IMR-90 (cell line): ENCODE measurements around the gene C19orf25. TPM values are rescaled to one million over a fixed set of nuclear protein-coding genes. Genes with fewer than 3 reads are reported as not detected.

ENCODE experiments used
- ATAC-seq: fragments of 200-7000 bp; cut with Tn5 transposase; 2 replicates; pipeline ENCODE4 v1.9.1; 2020; ENCODE audit warnings: low read depth, mild to moderate bottlenecking, moderate library complexity
- BruUV-seq: library from RNA; stranded (reverse); fragments of 400-500 nt; replicated peaks from 2 replicates; lab custom pipeline; 2021; lab: Mats Ljungman, UMichigan
- CTCF ChIA-PET: fragments of 300-600 bp; formaldehyde crosslinking; extraction: SDS; loops from one replicate; lab custom pipeline; 2021; ENCODE audit warnings: antibody characterized with exemption; lab: Yijun Ruan, JAX
- POLR2A ChIA-PET: fragments of 300-600 bp; sonication (Branson Sonifier 250); formaldehyde crosslinking; loops from one replicate; lab custom pipeline; 2022; ENCODE audit warnings: antibody characterized with exemption; ENCODE audit not compliant: unreplicated experiment; lab: Charles Lee
- DNase-seq: peaks from one replicate; pipeline ENCODE4 v3.0.0; 2013
- H2AFZ ChIP-seq: replicated peaks from 2 replicates; pipeline ENCODE3; 2013; ENCODE audit warnings: low read length, mild to moderate bottlenecking; ENCODE audit not compliant: poor library complexity
- H2AK5ac ChIP-seq: 2 replicates; pipeline ENCODE4 v1.6.1; 2013; ENCODE audit warnings: low read depth, low read length, inconsistent platforms
- H2AK9ac ChIP-seq: replicated peaks from 2 replicates; pipeline ENCODE3; 2013; ENCODE audit warnings: mild to moderate bottlenecking, low read depth, low read length, moderate library complexity; ENCODE audit not compliant: poor library complexity
- H2BK120ac ChIP-seq: 2 replicates; pipeline ENCODE4 v1.6.1; 2013; ENCODE audit warnings: low read depth, low read length, inconsistent platforms
- H2BK15ac ChIP-seq: 3 replicates; pipeline ENCODE4 v1.6.1; 2013; ENCODE audit warnings: low read depth, low read length, inconsistent platforms
- H2BK20ac ChIP-seq: 2 replicates; pipeline ENCODE4 v1.6.1; 2013; ENCODE audit warnings: low read depth, mild to moderate bottlenecking, inconsistent platforms, low read length, moderate library complexity
- H2BK5ac ChIP-seq: 2 replicates; pipeline ENCODE4 v1.6.1; 2013; ENCODE audit warnings: mild to moderate bottlenecking, low read depth, low read length, inconsistent platforms; ENCODE audit not compliant: poor library complexity, severe bottlenecking
- H3K14ac ChIP-seq: replicated peaks from 2 replicates; pipeline ENCODE4 v1.6.1; 2013; ENCODE audit warnings: low read depth, low read length, inconsistent platforms
- H3K18ac ChIP-seq: 2 replicates; pipeline ENCODE4 v1.6.1; 2013; ENCODE audit warnings: low read depth, low read length, control low read depth
- H3K23ac ChIP-seq: 2 replicates; pipeline ENCODE4 v1.6.1; 2013; ENCODE audit warnings: low read depth, low read length, inconsistent platforms
- H3K27ac ChIP-seq: 2 replicates; pipeline ENCODE4 v1.5.1; 2013; ENCODE audit warnings: mild to moderate bottlenecking, control low read depth, low read length; ENCODE audit not compliant: insufficient read depth
- H3K27me3 ChIP-seq: 2 replicates; pipeline ENCODE4 v1.6.1; 2013; ENCODE audit warnings: low read length; ENCODE audit not compliant: control insufficient read depth, insufficient read depth
- H3K36me3 ChIP-seq: 2 replicates; pipeline ENCODE4 v1.6.1; 2013; ENCODE audit warnings: low read length, mixed read lengths; ENCODE audit not compliant: control insufficient read depth, insufficient read depth
- H3K4ac ChIP-seq: 2 replicates; pipeline ENCODE4 v1.6.1; 2013; ENCODE audit warnings: low read depth, low read length, inconsistent platforms
- H3K4me1 ChIP-seq: 2 replicates; pipeline ENCODE4 v1.6.1; 2013; ENCODE audit warnings: low read length, mixed read lengths; ENCODE audit not compliant: control insufficient read depth, insufficient read depth
- H3K4me2 ChIP-seq: 2 replicates; pipeline ENCODE4 v1.6.1; 2013; ENCODE audit warnings: low read depth, mild to moderate bottlenecking, control low read depth, low read length, moderate library complexity
- H3K4me3 ChIP-seq: 2 replicates; pipeline ENCODE4 v1.5.1; 2013; ENCODE audit warnings: low read depth, mild to moderate bottlenecking, control low read depth, low read length, moderate library complexity; ENCODE audit not compliant: insufficient read depth
- H3K56ac ChIP-seq: 2 replicates; pipeline ENCODE4 v1.6.1; 2013; ENCODE audit warnings: low read length, inconsistent platforms; ENCODE audit not compliant: insufficient read depth; ENCODE audit errors: extremely low read depth
- H3K79me1 ChIP-seq, 2 experiments: 2 replicates each; pipeline ENCODE4 v1.6.1; 2013; ENCODE audit warnings: low read length in 2 of 2, inconsistent platforms in 1 of 2, low read depth in 1 of 2
- H3K9ac ChIP-seq: 2 replicates; pipeline ENCODE4 v1.6.1; 2013; ENCODE audit warnings: low read depth, low read length, control low read depth
- H3K9me1 ChIP-seq: 2 replicates; pipeline ENCODE4 v1.6.1; 2013; ENCODE audit warnings: low read length, inconsistent platforms; ENCODE audit not compliant: insufficient read depth
- H3K9me3 ChIP-seq: 2 replicates; pipeline ENCODE4 v1.6.1; 2013; ENCODE audit warnings: low read length; ENCODE audit not compliant: control insufficient read depth, insufficient read depth
- H4K20me1 ChIP-seq: 2 replicates; pipeline ENCODE4 v1.6.1; 2013; ENCODE audit warnings: low read length, inconsistent platforms; ENCODE audit not compliant: insufficient read depth
- H4K5ac ChIP-seq: 2 replicates; pipeline ENCODE4 v1.6.1; 2013; ENCODE audit warnings: mild to moderate bottlenecking, low read depth, low read length, control low read depth
- H4K8ac ChIP-seq, 2 experiments: 2 replicates each; pipeline ENCODE4 v1.6.1; 2013; ENCODE audit warnings: low read depth in 2 of 2, low read length in 2 of 2, control low read depth in 1 of 2, inconsistent platforms in 1 of 2
- H4K91ac ChIP-seq: 2 replicates; pipeline ENCODE4 v1.6.1; 2013; ENCODE audit warnings: low read depth, low read length, inconsistent platforms; ENCODE audit not compliant: insufficient read depth
- BHLHE40 ChIP-seq: fragments of 150-350 bp; IDR thresholded peaks from 2 replicates; pipeline ENCODE4 v1.6.1; 2016; ENCODE audit warnings: mild to moderate bottlenecking, low read depth, low read length
- CEBPB ChIP-seq: IDR thresholded peaks from 2 replicates; pipeline ENCODE4 v1.6.1; 2012; ENCODE audit warnings: low read depth, low read length, improper control_type of control experiment
- CHD1 ChIP-seq: IDR thresholded peaks from 2 replicates; pipeline ENCODE4 v1.6.1; 2012; ENCODE audit warnings: low read depth, low read length, improper control_type of control experiment
- FOS ChIP-seq: fragments of 150-350 bp; IDR thresholded peaks from 2 replicates; pipeline ENCODE4 v1.6.1; 2016; ENCODE audit warnings: low read depth, low read length
- MAZ ChIP-seq: IDR thresholded peaks from 2 replicates; pipeline ENCODE4 v1.6.1; 2012; ENCODE audit warnings: low read depth, mild to moderate bottlenecking, low read length, improper control_type of control experiment, moderate library complexity, borderline replicate concordance
- MXI1 ChIP-seq: IDR thresholded peaks from 2 replicates; pipeline ENCODE4 v1.6.1; 2012; ENCODE audit warnings: low read depth, mild to moderate bottlenecking, low read length, moderate library complexity, borderline replicate concordance
- NFE2L2 ChIP-seq: fragments of 150-350 bp; IDR thresholded peaks from 2 replicates; pipeline ENCODE4 v1.6.1; 2016; ENCODE audit warnings: low read depth, mild to moderate bottlenecking, low read length
- POLR2A ChIP-seq: IDR thresholded peaks from 2 replicates; pipeline ENCODE4 v1.6.1; 2012; ENCODE audit warnings: mild to moderate bottlenecking, low read depth, low read length
- RAD21 ChIP-seq: IDR thresholded peaks from 2 replicates; pipeline ENCODE4 v1.6.1; 2012; ENCODE audit warnings: low read length, improper control_type of control experiment
- RCOR1 ChIP-seq: IDR thresholded peaks from 2 replicates; pipeline ENCODE4 v1.6.1; 2012; ENCODE audit warnings: mild to moderate bottlenecking, low read length, improper control_type of control experiment; ENCODE audit not compliant: insufficient replicate concordance
- RFX5 ChIP-seq: IDR thresholded peaks from 2 replicates; pipeline ENCODE4 v1.8.0; 2012; ENCODE audit warnings: low read depth, mild to moderate bottlenecking, low read length, moderate library complexity
- SMC3 ChIP-seq: fragments of 150-350 bp; IDR thresholded peaks from 2 replicates; pipeline ENCODE4 v1.6.1; 2016; ENCODE audit warnings: low read depth, mild to moderate bottlenecking, antibody characterized with exemption, low read length, moderate library complexity
- WGBS, 2 experiments: methylation state at CpG; one replicate each; pipeline versions ENCODE4 v1.1.5 to v1.1.7; 2013; ENCODE audit warnings: missing lambda C conversion rate in 2 of 2; ENCODE audit not compliant: insufficient read length in 1 of 2; ENCODE audit errors: extremely low coverage in 2 of 2; 5-methylcytosine and 5-hydroxymethylcytosine counted together
- dilution Hi-C: fragments of 300-500 bp; cut with HindIII; formaldehyde crosslinking; loops from one replicate; pipeline ENCODE4 v1.14.3; 2018; ENCODE audit warnings: low sequenced_read_pairs; ENCODE audit not compliant: unreplicated experiment
- in situ Hi-C: fragments of 300-500 bp; cut with MboI; formaldehyde crosslinking; loops from 3 replicates; pipeline ENCODE4 v1.14.3; 2019; ENCODE audit warnings: low sequenced_read_pairs, inconsistent platforms, mixed read lengths
- intact Hi-C: fragments of 100-400 bp; cut with micrococcal nuclease; formaldehyde crosslinking; loops from 2 replicates; pipeline ENCODE4 v1.10.0; 2022
- polyA plus RNA-seq, 3 experiments: library from polyadenylated mRNA; depleted of rRNA; stranded (reverse); fragments of >200 nt; gene quantifications; 2 replicates each; pipeline ENCODE4 v1.2.3, GENCODE V29; 2012; ENCODE audit warnings: low replicate concordance in 1 of 3
- total RNA-seq: library from RNA; depleted of rRNA; stranded (reverse); fragments of >200 nt; gene quantifications from 2 replicates; pipeline ENCODE4 v1.2.3, GENCODE V29; 2012
- TF ChIP-seq, protein P1 (sequence below): fragments of 150-350 bp; IDR thresholded peaks from 2 replicates; pipeline ENCODE4 v1.6.1; 2017; ENCODE audit warnings: mild to moderate bottlenecking, antibody characterized with exemption, low read length, low read depth
- TF ChIP-seq, protein P2 (sequence below): conservative IDR thresholded peaks from 2 replicates; pipeline ENCODE4 v1.5.1; 2012; ENCODE audit warnings: mild to moderate bottlenecking, low read depth, low read length, improper control_type of control experiment

Gene C19orf25
- total and polyA plus RNA-seq, 2 of the 4 experiments (the other 2 are of a cell fraction), result 10.4 to 34.9 TPM

DNA sequence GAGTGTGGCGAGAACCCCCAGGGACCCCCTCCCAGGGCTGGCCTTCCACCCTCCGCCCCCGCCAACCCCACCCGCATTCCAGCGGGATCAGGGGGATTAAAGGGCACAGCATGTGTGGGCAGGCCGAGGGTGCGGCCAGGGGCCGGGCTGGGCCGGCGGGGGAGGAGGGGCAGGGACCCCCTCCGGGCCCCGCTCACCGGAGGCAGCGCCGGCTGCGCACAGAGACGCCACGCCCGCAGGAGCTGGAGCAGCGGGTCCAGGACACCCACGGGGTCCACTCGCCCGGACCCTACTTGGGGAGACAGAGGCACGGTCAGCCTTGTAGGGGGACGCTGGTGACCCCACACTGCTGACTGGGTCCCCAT lies 31.4 kb upstream of the C19orf25 start:
- dilution Hi-C loops, result no loop called here
- Histone ChIP-seq H3K9me3 (no peaks in the 10 kb centered on the region), H2AFZ (no peak overlapping the region), H3K9me1 (no peaks in the 10 kb centered on the region; the same call in 1 of the 2 replicates), H4K20me1 (peaks cover 6% of the 10 kb centered on the region; the same call in 1 of the 2 replicates), H3K27ac (no peak overlapping the region), H4K8ac (no peak overlapping the region), H3K9ac (no peak overlapping the region), H4K91ac (no peak overlapping the region), H3K4me3 (no peak overlapping the region), H2BK20ac (no peak overlapping the region), H3K79me1 (peaks cover 4 to 15% of the 10 kb centered on the region in 2 experiments; a peak in 1 of 4 replicates), H3K14ac (no peak overlapping the region), H2AK5ac (peak overlapping the region; percentile 43; the same call in 1 of the 2 replicates), H3K56ac (no peak overlapping the region), H2BK120ac (no peak overlapping the region), H2BK5ac (no peak overlapping the region), H3K36me3 (peaks cover 11% of the 10 kb centered on the region; the same call in 1 of the 2 replicates), H3K27me3 (no peaks in the 10 kb centered on the region), H3K4me2 (no peak overlapping the region), H2AK9ac (no peak overlapping the region), H3K18ac (no peak overlapping the region), H2BK15ac (no peak overlapping the region), H4K5ac (no peak overlapping the region), H3K4ac (no peak overlapping the region), H3K23ac (no peak overlapping the region), H3K4me1 (peaks cover 6% of the 10 kb centered on the region)
- 42% methylated on average over 9 of the region's 25 CpGs; no CpG with 5 or more reads in 1 of the 2 experiments for WGBS, 2 experiments
- CTCF ChIA-PET, result no interaction called here
- ATAC-seq (no peak), DNase-seq (no peak)
- TF ChIP-seq FOS (no peak), POLR2A (no peak), SMC3 (no peak), MXI1 (no peak), RAD21 (no peak), BHLHE40 (no peak), RFX5 (no peak), CHD1 (no peak), NFE2L2 (no peak), CEBPB (no peak), MAZ (no peak), RCOR1 (no peak)
- TF ChIP-seq, protein P1, sequence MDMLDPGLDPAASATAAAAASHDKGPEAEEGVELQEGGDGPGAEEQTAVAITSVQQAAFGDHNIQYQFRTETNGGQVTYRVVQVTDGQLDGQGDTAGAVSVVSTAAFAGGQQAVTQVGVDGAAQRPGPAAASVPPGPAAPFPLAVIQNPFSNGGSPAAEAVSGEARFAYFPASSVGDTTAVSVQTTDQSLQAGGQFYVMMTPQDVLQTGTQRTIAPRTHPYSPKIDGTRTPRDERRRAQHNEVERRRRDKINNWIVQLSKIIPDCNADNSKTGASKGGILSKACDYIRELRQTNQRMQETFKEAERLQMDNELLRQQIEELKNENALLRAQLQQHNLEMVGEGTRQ, result no peak
- TF ChIP-seq, protein P2, sequence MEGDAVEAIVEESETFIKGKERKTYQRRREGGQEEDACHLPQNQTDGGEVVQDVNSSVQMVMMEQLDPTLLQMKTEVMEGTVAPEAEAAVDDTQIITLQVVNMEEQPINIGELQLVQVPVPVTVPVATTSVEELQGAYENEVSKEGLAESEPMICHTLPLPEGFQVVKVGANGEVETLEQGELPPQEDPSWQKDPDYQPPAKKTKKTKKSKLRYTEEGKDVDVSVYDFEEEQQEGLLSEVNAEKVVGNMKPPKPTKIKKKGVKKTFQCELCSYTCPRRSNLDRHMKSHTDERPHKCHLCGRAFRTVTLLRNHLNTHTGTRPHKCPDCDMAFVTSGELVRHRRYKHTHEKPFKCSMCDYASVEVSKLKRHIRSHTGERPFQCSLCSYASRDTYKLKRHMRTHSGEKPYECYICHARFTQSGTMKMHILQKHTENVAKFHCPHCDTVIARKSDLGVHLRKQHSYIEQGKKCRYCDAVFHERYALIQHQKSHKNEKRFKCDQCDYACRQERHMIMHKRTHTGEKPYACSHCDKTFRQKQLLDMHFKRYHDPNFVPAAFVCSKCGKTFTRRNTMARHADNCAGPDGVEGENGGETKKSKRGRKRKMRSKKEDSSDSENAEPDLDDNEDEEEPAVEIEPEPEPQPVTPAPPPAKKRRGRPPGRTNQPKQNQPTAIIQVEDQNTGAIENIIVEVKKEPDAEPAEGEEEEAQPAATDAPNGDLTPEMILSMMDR, result no peak
- in situ Hi-C loops, result no loop called here
- POLR2A ChIA-PET, result no interaction called here
- intact Hi-C loops, result no loop called here
- BruUV-seq, result no TSS peak
